Measurements from ENCODE around the gene SIGLEC6. TPM values are rescaled to one million over a fixed set of nuclear protein-coding genes. Genes with fewer than 3 reads are reported as not detected.

Gene SIGLEC6
- total RNA-seq, 1 experiment from 2014 or later: 0.31 TPM

GRCh38 chr19:51469629-51470028 lies 61.8 kb downstream of the SIGLEC6 start:
- H2BK5ac ChIP-seq (ENCODE audit: insufficient read length, low read length): no peak overlapping the region
- no peaks in the 10 kb centered on the region for H3K79me2 ChIP-seq (ENCODE audit: insufficient read depth, low read length)
- no peak overlapping the region for H4K5ac ChIP-seq (ENCODE audit: insufficient read length, low read depth, low read length)
- no peak overlapping the region for H3K4ac ChIP-seq (ENCODE audit: low read depth, low read length)
- H3K27ac ChIP-seq (ENCODE audit: insufficient read length, low read depth, low read length): no peak overlapping the region
- H3K14ac ChIP-seq (ENCODE audit: insufficient read depth, low read length): no peak overlapping the region
- TF ChIP-seq, protein P1, sequence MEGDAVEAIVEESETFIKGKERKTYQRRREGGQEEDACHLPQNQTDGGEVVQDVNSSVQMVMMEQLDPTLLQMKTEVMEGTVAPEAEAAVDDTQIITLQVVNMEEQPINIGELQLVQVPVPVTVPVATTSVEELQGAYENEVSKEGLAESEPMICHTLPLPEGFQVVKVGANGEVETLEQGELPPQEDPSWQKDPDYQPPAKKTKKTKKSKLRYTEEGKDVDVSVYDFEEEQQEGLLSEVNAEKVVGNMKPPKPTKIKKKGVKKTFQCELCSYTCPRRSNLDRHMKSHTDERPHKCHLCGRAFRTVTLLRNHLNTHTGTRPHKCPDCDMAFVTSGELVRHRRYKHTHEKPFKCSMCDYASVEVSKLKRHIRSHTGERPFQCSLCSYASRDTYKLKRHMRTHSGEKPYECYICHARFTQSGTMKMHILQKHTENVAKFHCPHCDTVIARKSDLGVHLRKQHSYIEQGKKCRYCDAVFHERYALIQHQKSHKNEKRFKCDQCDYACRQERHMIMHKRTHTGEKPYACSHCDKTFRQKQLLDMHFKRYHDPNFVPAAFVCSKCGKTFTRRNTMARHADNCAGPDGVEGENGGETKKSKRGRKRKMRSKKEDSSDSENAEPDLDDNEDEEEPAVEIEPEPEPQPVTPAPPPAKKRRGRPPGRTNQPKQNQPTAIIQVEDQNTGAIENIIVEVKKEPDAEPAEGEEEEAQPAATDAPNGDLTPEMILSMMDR (conservative IDR thresholded peaks at IDR 0.05): no peak
- H3K9me3 ChIP-seq (ENCODE audit: control insufficient read depth, low read depth, low read length): no peaks in the 10 kb centered on the region
- H3K27ac Mint-ChIP-seq: no peak overlapping the region
- H4K8ac ChIP-seq (replicated peaks; ENCODE audit: insufficient read length, low read depth, low read length): no peak overlapping the region
- peaks cover 61% of the 10 kb centered on the region for H3K27me3 Mint-ChIP-seq (ENCODE audit: low read depth)
- no peaks in the 10 kb centered on the region for H3K4me1 ChIP-seq (ENCODE audit: insufficient read depth, low read length)
- no peaks in the 10 kb centered on the region for H3K36me3 Mint-ChIP-seq (ENCODE audit: insufficient read depth in 1 of 3, low read depth in 3 of 3)
- H3K9me3 Mint-ChIP-seq: peaks cover 0 to 85% of the 10 kb centered on the region in 2 experiments; a peak in 2 of 5 replicates
- WGBS (ENCODE audit: extremely low coverage, insufficient read length, low lambda C conversion rate): no CpG with 5 or more reads among the region's 1 CpG
- no peak overlapping the region for H3K18ac ChIP-seq (ENCODE audit: insufficient read length, low read depth, low read length)
- no peak overlapping the region for H2BK12ac ChIP-seq (ENCODE audit: insufficient read length, low read depth, low read length)
- no peak overlapping the region for H3K4me3 Mint-ChIP-seq
- H3K79me1 ChIP-seq (ENCODE audit: insufficient read depth, low read depth, low read length, poor library complexity, severe bottlenecking): no peaks in the 10 kb centered on the region
- no peak overlapping the region for H3K23ac ChIP-seq (ENCODE audit: insufficient read length, low read depth, low read length)
- no peaks in the 10 kb centered on the region for H3K23me2 ChIP-seq (ENCODE audit: insufficient read length, low read depth, low read length, poor library complexity, severe bottlenecking)
- H4K91ac ChIP-seq (ENCODE audit: insufficient read length, low read depth, low read length): no peak overlapping the region
- DNase-seq: no peak
- no peak overlapping the region for H2AFZ ChIP-seq (ENCODE audit: low read length)
- no peaks in the 10 kb centered on the region for H4K20me1 ChIP-seq (ENCODE audit: control insufficient read depth, insufficient read depth, insufficient read length)
- H3T11ph ChIP-seq (ENCODE audit: low read length): no peak overlapping the region
- no peak overlapping the region for H2BK20ac ChIP-seq (ENCODE audit: low read depth, low read length, poor library complexity, severe bottlenecking)
- H3K9ac ChIP-seq (ENCODE audit: extremely low read depth, insufficient read length, low read length): no peak overlapping the region
- no peak overlapping the region for H3K4me2 ChIP-seq (ENCODE audit: insufficient read depth, insufficient read length, low read length)
- H3K56ac ChIP-seq (ENCODE audit: insufficient read length, low read depth, low read length): no peak overlapping the region
- no peak overlapping the region for H2AK5ac ChIP-seq (ENCODE audit: insufficient read length, low read length)
- H2BK120ac ChIP-seq (ENCODE audit: low read depth, low read length, poor library complexity, severe bottlenecking): no peak overlapping the region
- no peaks in the 10 kb centered on the region for H3K27me3 ChIP-seq (ENCODE audit: insufficient read depth, low read length)
- no peaks in the 10 kb centered on the region for H3K4me1 Mint-ChIP-seq
- no peak overlapping the region for H2BK15ac ChIP-seq (ENCODE audit: low read depth, low read length)

Data from H9 (cell line).